GM03348 (cell line): ENCODE results near the gene IFIT1B.

Experiments
- DNase-seq: peaks from one replicate; pipeline ENCODE4 v3.0.0; 2012; ENCODE audit warnings: low spot score

Gene IFIT1B

GRCh38 chr10:89413398-89413912, 35.6 kb downstream of the IFIT1B start:
- no peak for DNase-seq

- peak; percentile 88 for DNase-seq
These were observed 36.5 kb downstream of the IFIT1B start, which contains the start of gene IFIT5 for GRCh38 chr10:89414146-89414878. TSS of gene IFIT5 (plus strand) at chr10:89414568. CDS start at chr10:89414799, 231 bp downstream.

- peak; percentile 67 for DNase-seq
These were observed 37.3 kb downstream of the IFIT1B start for GRCh38 chr10:89414879-89415821.

- DNase-seq: no peak
These were observed 38.6 kb downstream of the IFIT1B start for GRCh38 chr10:89416465-89416864.

- no peak for DNase-seq
These were observed 41.7 kb downstream of the IFIT1B start for GRCh38 chr10:89419548-89419947.

GRCh38 chr10:89421018-89421476, 43.2 kb downstream of the IFIT1B start:
- no peak for DNase-seq

GRCh38 chr10:89425000-89425399, 47.1 kb downstream of the IFIT1B start:
- no peak for DNase-seq

- peak; percentile 71 for DNase-seq
These were observed 48.5 kb downstream of the IFIT1B start for GRCh38 chr10:89426230-89426868.

GRCh38 chr10:89427629-89428028, 49.8 kb downstream of the IFIT1B start:
- peak; percentile 72 for DNase-seq

- no peak for DNase-seq
These were observed 51.0 kb downstream of the IFIT1B start for GRCh38 chr10:89428877-89429276.

- peak; percentile 12 for DNase-seq
These were observed 54.1 kb downstream of the IFIT1B start for GRCh38 chr10:89431977-89432376.
